Thoracic aorta (tissue), 2 donors: Measurements from ENCODE around the gene KRT12. TPM values are rescaled to one million over a fixed set of nuclear protein-coding genes. Genes with fewer than 3 reads are reported as not detected.
A peak's percentile ranks its signal among the peaks of the same experiment; 100 is the strongest.

Source experiments
- ATAC-seq: fragments of 150-250 bp; one replicate; pipeline ENCODE4 v1.8.0; 2017; ENCODE audit warnings: low read depth; ENCODE audit not compliant: insufficient number of reproducible peaks, low FRiP score
- DNase-seq: peaks from one replicate; pipeline ENCODE4 v3.0.0-alpha.2; 2020; ENCODE audit warnings: low spot score
- H3K27ac ChIP-seq, 2 donors: fragments of 200-600 bp; sonication (generic); 1 replicate in 1 of 2; 2 replicates in 1 of 2; pipeline ENCODE4 v1.5.1; 2016; ENCODE audit warnings: mild to moderate bottlenecking in 2 of 2, moderate library complexity in 2 of 2
- H3K27me3 ChIP-seq: fragments of 200-600 bp; sonication (generic); replicated peaks from 2 replicates; pipeline ENCODE4 v1.6.0; 2016; ENCODE audit warnings: mild to moderate bottlenecking; ENCODE audit not compliant: insufficient read depth
- H3K36me3 ChIP-seq: fragments of 200-600 bp; sonication (generic); one replicate; pipeline ENCODE4 v1.5.1; 2016
- H3K4me1 ChIP-seq, 2 donors: fragments of 200-600 bp; sonication (generic); 1 replicate in 1 of 2; 2 replicates in 1 of 2; pipeline versions ENCODE4 v1.5.1 to v1.6.0; 2016; ENCODE audit warnings: low read depth in 2 of 2, mild to moderate bottlenecking in 1 of 2; ENCODE audit not compliant: control insufficient read depth in 1 of 2
- H3K4me3 ChIP-seq: fragments of 200-600 bp; sonication (generic); 2 replicates; pipeline ENCODE4 v1.5.1; 2016; ENCODE audit warnings: mild to moderate bottlenecking
- H3K9me3 ChIP-seq: fragments of 200-600 bp; sonication (generic); 2 replicates; pipeline ENCODE4 v1.5.1; 2016
- CTCF ChIP-seq: fragments of 200-600 bp; sonication (generic); IDR thresholded peaks from one replicate; pipeline ENCODE4 v1.5.1; 2019; ENCODE audit warnings: antibody characterized with exemption
- total RNA-seq, 2 donors: library from RNA; depleted of rRNA; stranded (reverse); fragments of >200 nt; gene quantifications; one replicate each; pipeline versions ENCODE4 v1.1.0 to v1.2.3, GENCODE V29; 2016

The KRT12 gene
- total RNA-seq, 2 donors from 2014 or later: not detected

GRCh38 chr17:40819528-40820125 lies 47.4 kb downstream of the KRT12 start:
- Histone ChIP-seq H3K4me3 (peak overlapping the region; percentile 81), H3K27ac (peak overlapping the region; percentile 80 to 89), H3K36me3 (peaks cover 4% of the 10 kb centered on the region), H3K27me3 (no peaks in the 10 kb centered on the region), H3K9me3 (no peaks in the 10 kb centered on the region), H3K4me1 (peaks cover 8 to 44% of the 10 kb centered on the region in 2 donors)
- TF ChIP-seq CTCF: no peak
- ATAC-seq (no peak), DNase-seq (no peak)

GRCh38 chr17:40818733-40819527 lies 48.1 kb downstream of the KRT12 start:
- H3K9me3 ChIP-seq: no peaks in the 10 kb centered on the region
- H3K4me1 ChIP-seq: peaks cover 8 to 44% of the 10 kb centered on the region in 2 donors
- H3K36me3 ChIP-seq: peaks cover 4% of the 10 kb centered on the region
- H3K4me3 ChIP-seq: peak overlapping the region; percentile 81
- DNase-seq (peak; percentile 17), ATAC-seq (peak; percentile 90)
- no peaks in the 10 kb centered on the region for H3K27me3 ChIP-seq
- H3K27ac ChIP-seq: peak overlapping the region; percentile 80 to 89
- no peak for TF ChIP-seq CTCF

- no peaks in the 10 kb centered on the region for H3K9me3 ChIP-seq
- DNase-seq (no peak), ATAC-seq (no peak)
- peaks cover 8 to 44% of the 10 kb centered on the region in 2 donors for H3K4me1 ChIP-seq
- H3K27me3 ChIP-seq: no peaks in the 10 kb centered on the region
- H3K27ac ChIP-seq: peak overlapping the region; percentile 80 to 89
- H3K4me3 ChIP-seq: peak overlapping the region; percentile 81
- H3K36me3 ChIP-seq: peaks cover 4% of the 10 kb centered on the region
- TF ChIP-seq CTCF: no peak
These were observed 48.7 kb downstream of the KRT12 start for GRCh38 chr17:40818343-40818732.

GRCh38 chr17:40817103-40817682 lies 49.8 kb downstream of the KRT12 start:
- Histone ChIP-seq H3K27ac (no peak overlapping the region), H3K4me1 (peaks cover 8 to 39% of the 10 kb centered on the region in 2 donors), H3K36me3 (peaks cover 4% of the 10 kb centered on the region), H3K9me3 (no peaks in the 10 kb centered on the region), H3K4me3 (no peak overlapping the region), H3K27me3 (no peaks in the 10 kb centered on the region)
- ATAC-seq: no peak
- no peak for DNase-seq
- no peak for TF ChIP-seq CTCF

- peaks cover 8 to 33% of the 10 kb centered on the region in 2 donors for H3K4me1 ChIP-seq
- no peak for DNase-seq
- no peaks in the 10 kb centered on the region for H3K27me3 ChIP-seq
- H3K27ac ChIP-seq: no peak overlapping the region
- TF ChIP-seq CTCF: no peak
- H3K9me3 ChIP-seq: no peaks in the 10 kb centered on the region
- no peak overlapping the region for H3K4me3 ChIP-seq
- no peak for ATAC-seq
- H3K36me3 ChIP-seq: peaks cover 4% of the 10 kb centered on the region
These were observed 50.5 kb downstream of the KRT12 start for GRCh38 chr17:40816569-40816968.
